ENCODE results near the gene MEGF9. TPM values are rescaled to one million over a fixed set of nuclear protein-coding genes. Genes with fewer than 3 reads are reported as not detected.

MEGF9 gene
- total RNA-seq, 1 donor from 2014 or later, result 15.7 TPM

- TF ChIP-seq, protein P1, sequence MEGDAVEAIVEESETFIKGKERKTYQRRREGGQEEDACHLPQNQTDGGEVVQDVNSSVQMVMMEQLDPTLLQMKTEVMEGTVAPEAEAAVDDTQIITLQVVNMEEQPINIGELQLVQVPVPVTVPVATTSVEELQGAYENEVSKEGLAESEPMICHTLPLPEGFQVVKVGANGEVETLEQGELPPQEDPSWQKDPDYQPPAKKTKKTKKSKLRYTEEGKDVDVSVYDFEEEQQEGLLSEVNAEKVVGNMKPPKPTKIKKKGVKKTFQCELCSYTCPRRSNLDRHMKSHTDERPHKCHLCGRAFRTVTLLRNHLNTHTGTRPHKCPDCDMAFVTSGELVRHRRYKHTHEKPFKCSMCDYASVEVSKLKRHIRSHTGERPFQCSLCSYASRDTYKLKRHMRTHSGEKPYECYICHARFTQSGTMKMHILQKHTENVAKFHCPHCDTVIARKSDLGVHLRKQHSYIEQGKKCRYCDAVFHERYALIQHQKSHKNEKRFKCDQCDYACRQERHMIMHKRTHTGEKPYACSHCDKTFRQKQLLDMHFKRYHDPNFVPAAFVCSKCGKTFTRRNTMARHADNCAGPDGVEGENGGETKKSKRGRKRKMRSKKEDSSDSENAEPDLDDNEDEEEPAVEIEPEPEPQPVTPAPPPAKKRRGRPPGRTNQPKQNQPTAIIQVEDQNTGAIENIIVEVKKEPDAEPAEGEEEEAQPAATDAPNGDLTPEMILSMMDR (IDR thresholded peaks at IDR 0.05; ENCODE audit: unreplicated experiment), result no peak
- H3K4me1 Mint-ChIP-seq, result peaks cover 21% of the 10 kb centered on the region
- H3K27ac Mint-ChIP-seq, result no peak overlapping the region
- no peaks in the 10 kb centered on the region for H3K9me3 Mint-ChIP-seq
- H3K27me3 Mint-ChIP-seq (ENCODE audit: low read depth), result no peaks in the 10 kb centered on the region
- peaks cover under 1% of the 10 kb centered on the region for H3K36me3 Mint-ChIP-seq
- H3K4me3 Mint-ChIP-seq, result no peak overlapping the region
- no peak for DNase-seq (ENCODE audit: low spot score in 2 of 2, unreplicated experiment in 2 of 2)
Observed at GRCh38 chr9:120621941-120622340, 92.3 kb downstream of the MEGF9 start.

DNA sequence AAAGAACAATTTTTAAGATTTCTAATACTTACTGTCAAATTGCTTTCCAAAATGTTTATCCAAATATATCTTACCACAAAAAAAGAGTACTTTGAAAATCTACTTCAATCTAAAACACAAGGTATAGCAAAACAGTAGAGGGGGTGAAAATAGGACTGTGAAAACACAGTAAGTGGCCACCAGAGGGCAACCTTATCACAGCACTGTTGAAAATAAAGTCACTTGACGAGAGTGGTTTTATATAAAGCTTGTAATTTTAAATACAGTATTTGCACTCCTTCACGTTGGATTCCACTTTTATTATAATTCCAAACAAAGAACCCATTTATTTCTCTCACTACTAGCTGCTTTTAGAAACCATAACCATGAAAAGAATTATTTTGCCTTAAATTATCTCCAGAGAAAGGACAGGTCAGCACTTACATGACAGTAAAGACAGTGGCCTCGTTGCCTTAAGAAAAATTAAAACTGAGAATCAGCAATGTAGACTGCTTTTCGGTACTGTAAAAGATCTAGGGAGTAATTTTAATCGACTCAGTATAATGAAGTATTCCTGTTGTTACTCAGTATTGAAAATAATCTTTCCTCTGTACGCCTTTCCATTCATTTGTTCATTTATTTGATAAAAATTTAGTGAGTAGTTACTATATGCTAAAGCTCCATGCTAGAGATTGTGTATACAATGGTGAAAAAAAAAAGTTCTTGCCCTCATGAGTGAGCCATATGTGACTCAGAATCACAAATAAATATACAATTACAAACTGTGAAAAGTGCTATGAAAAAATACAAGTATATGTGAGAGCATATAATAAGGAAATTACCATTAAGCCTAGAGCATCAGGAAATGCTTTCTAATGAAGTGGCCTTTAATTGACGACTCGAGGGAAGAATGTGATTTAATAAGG, 94.3 kb downstream of the MEGF9 start:
- TF ChIP-seq, protein P1 (IDR thresholded peaks at IDR 0.05; ENCODE audit: unreplicated experiment), result peak; percentile 81
- peak overlapping the region; percentile 40 for H3K27ac Mint-ChIP-seq
- H3K4me1 Mint-ChIP-seq, result peaks cover 19% of the 10 kb centered on the region
- peak in 1 of 2 experiments; percentile 45 for DNase-seq (ENCODE audit: low spot score in 2 of 2, unreplicated experiment in 2 of 2)
- no peaks in the 10 kb centered on the region for H3K27me3 Mint-ChIP-seq (ENCODE audit: low read depth)
- no peaks in the 10 kb centered on the region for H3K9me3 Mint-ChIP-seq
- no peak overlapping the region for H3K4me3 Mint-ChIP-seq
- H3K36me3 Mint-ChIP-seq, result peaks cover 1% of the 10 kb centered on the region

DNA sequence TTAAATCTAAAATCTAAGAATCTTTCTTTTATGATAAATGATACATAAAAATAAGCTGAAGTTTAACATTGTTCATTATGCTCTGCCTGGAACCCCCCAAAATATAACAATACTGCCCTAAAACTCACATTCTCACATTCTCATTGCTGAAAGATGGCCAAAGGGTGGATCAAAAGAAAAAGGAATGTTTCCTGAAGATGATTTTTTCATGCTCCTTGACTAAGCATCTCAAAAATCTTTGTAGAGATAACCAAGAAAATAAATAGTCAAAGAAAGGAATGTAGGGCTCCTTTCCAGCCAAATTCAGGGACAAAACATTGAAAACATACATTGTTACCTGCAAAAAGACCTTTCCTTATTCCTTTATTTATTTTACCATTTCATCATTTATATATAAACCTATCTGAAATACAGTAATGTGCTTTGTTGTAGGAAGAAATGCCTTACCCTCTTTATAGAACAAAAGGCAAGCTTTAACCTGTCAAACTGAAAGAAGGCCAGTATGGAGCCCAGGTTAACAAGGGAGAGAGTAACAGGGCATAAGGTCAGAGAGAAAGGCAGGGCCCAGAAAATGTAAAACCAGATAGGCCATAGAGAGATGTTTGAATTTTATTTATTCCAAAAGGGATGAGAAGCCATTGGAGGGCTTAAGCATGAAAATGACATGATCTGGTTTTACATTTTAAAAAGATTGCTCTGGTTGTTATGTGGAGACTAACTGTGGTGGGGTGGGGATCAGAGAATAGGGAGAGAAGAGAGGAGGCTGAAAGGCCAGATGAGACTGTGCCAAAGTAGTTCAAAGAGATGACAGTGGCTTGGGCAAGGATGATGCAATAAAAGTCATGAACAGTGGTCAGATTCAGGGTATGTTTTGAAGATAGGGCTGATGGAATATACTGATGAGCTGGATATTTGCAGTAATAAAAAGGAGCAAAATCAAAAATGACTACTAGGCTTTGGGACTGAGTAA, 97.0 kb downstream of the MEGF9 start:
- H3K36me3 Mint-ChIP-seq, result peaks cover 1% of the 10 kb centered on the region
- H3K4me3 Mint-ChIP-seq, result no peak overlapping the region
- H3K27me3 Mint-ChIP-seq (ENCODE audit: low read depth), result no peaks in the 10 kb centered on the region
- H3K9me3 Mint-ChIP-seq, result no peaks in the 10 kb centered on the region
- peak overlapping the region; percentile 90 for H3K27ac Mint-ChIP-seq
- no peak for DNase-seq (ENCODE audit: low spot score in 2 of 2, unreplicated experiment in 2 of 2)
- peaks cover 17% of the 10 kb centered on the region for H3K4me1 Mint-ChIP-seq
- TF ChIP-seq, protein P1 (IDR thresholded peaks at IDR 0.05; ENCODE audit: unreplicated experiment), result no peak

GRCh38 chr9:120612218-120612617, 102.1 kb downstream of the MEGF9 start:
- Mint-ChIP-seq H3K9me3 (peaks cover 5% of the 10 kb centered on the region), H3K27me3 (ENCODE audit: low read depth) (no peaks in the 10 kb centered on the region), H3K36me3 (peaks cover 13% of the 10 kb centered on the region), H3K4me3 (no peak overlapping the region), H3K27ac (peak overlapping the region; percentile 26), H3K4me1 (peaks cover 4% of the 10 kb centered on the region)
- no peak for DNase-seq (ENCODE audit: low spot score in 2 of 2, unreplicated experiment in 2 of 2)
- TF ChIP-seq, protein P1 (IDR thresholded peaks at IDR 0.05; ENCODE audit: unreplicated experiment), result no peak

GRCh38 chr9:120611690-120612068, 102.6 kb downstream of the MEGF9 start:
- TF ChIP-seq, protein P1 (IDR thresholded peaks at IDR 0.05; ENCODE audit: unreplicated experiment), result no peak
- Mint-ChIP-seq H3K9me3 (peaks cover 5% of the 10 kb centered on the region), H3K4me3 (no peak overlapping the region), H3K27ac (no peak overlapping the region), H3K4me1 (no peaks in the 10 kb centered on the region), H3K36me3 (peaks cover 17% of the 10 kb centered on the region), H3K27me3 (ENCODE audit: low read depth) (no peaks in the 10 kb centered on the region)
- no peak for DNase-seq (ENCODE audit: low spot score in 2 of 2, unreplicated experiment in 2 of 2)

Measured in mesothelial cell of epicardium (in vitro differentiated cells).